Sigmoid colon (tissue), 7 donors: ENCODE data around the gene TMEM141. TPM values are rescaled to one million over a fixed set of nuclear protein-coding genes. Genes with fewer than 3 reads are reported as not detected.
A peak's percentile ranks its signal among the peaks of the same experiment; 100 is the strongest.

Source experiments
- DNase-seq: peaks from one replicate; pipeline ENCODE4 v3.0.0-alpha.2; 2019
- H3K27ac ChIP-seq, 4 donors: fragments of 200-600 bp; sonication (generic); one replicate each; pipeline ENCODE4 v1.5.1; 2016 to 2019; ENCODE audit warnings: mild to moderate bottlenecking in 1 of 4
- H3K27me3 ChIP-seq, 3 donors: fragments of 200-600 bp; sonication (generic); one replicate each; pipeline ENCODE4 v1.5.1; 2019; ENCODE audit warnings: mild to moderate bottlenecking in 1 of 3
- H3K36me3 ChIP-seq, 4 donors: fragments of 200-600 bp; sonication (generic); one replicate each; pipeline ENCODE4 v1.5.1; 2016 to 2019
- H3K4me1 ChIP-seq, 4 donors: fragments of 200-600 bp; sonication (generic); one replicate each; pipeline ENCODE4 v1.5.1; 2017 to 2019
- H3K4me3 ChIP-seq, 4 donors: fragments of 200-600 bp; sonication (generic); one replicate each; pipeline ENCODE4 v1.5.1; 2017 to 2019; ENCODE audit warnings: mild to moderate bottlenecking in 2 of 4, moderate library complexity in 1 of 4
- H3K9me3 ChIP-seq, 4 donors: fragments of 200-600 bp in 3 of 4; sonication (generic) in 3 of 4; one replicate each; pipeline versions ENCODE4 v1.5.1 to v1.6.1; 2013 to 2019
- CTCF ChIP-seq, 4 experiments: fragments of 450-650 bp in 3 of 4; fragments of 200-600 bp in 1 of 4; IDR thresholded peaks; one replicate each; pipeline ENCODE4 v1.5.1; 2016 to 2019; ENCODE audit warnings: antibody characterized with exemption in 4 of 4, mild to moderate bottlenecking in 3 of 4, moderate library complexity in 2 of 4
- EP300 ChIP-seq, 4 donors: sonication (generic); formaldehyde crosslinking; IDR thresholded peaks; one replicate each; pipeline ENCODE4 v1.6.1; 2017; ENCODE audit warnings: antibody characterized with exemption in 4 of 4
- POLR2A ChIP-seq, 2 donors: fragments of 450-650 bp; IDR thresholded peaks; one replicate each; pipeline ENCODE4 v1.6.1; 2016; ENCODE audit warnings: antibody characterized with exemption in 2 of 2, mild to moderate bottlenecking in 2 of 2, moderate library complexity in 2 of 2
- POLR2AphosphoS5 ChIP-seq, 4 donors: sonication (generic); formaldehyde crosslinking; IDR thresholded peaks; one replicate each; pipeline ENCODE4 v1.6.1; 2017; ENCODE audit warnings: antibody characterized with exemption in 4 of 4
- WGBS, 2 donors: extraction: QIAGEN DNeasy Blood & Tissue Kit; methylation state at CpG; one replicate each; pipeline ENCODE4 v1.1.7; 2013; 5-methylcytosine and 5-hydroxymethylcytosine counted together
- intact Hi-C: fragments of 100-400 bp; cut with DNase I; formaldehyde crosslinking; loops from one replicate; pipeline ENCODE4 v1.15.1; 2023
- polyA plus RNA-seq, 3 donors: library from polyadenylated mRNA; stranded (reverse); fragments of 200-250 nt; gene quantifications; one replicate each; pipeline ENCODE4 v1.2.3, GENCODE V29; 2013
- total RNA-seq, 4 donors: library from RNA; depleted of rRNA; stranded (reverse); fragments of >200 nt; gene quantifications; one replicate each; pipeline ENCODE4 v1.1.0, GENCODE V29; 2016
- donor health status: healthy with polysubstance abuse.
- donor health status: Bipolar disorder and iron deficiency.
- donor health status: healthy.

The TMEM141 gene
- total and polyA plus RNA-seq, 7 donors, result 37.5 to 629 (median 84.7) TPM

GRCh38 chr9:136815422-136815782 lies 24.3 kb downstream of the TMEM141 start:
- WGBS, 2 donors, result 0 to 43% methylated on average over 1 of the region's 1 CpG
- intact Hi-C loops, result no loop called here
- no peak for DNase-seq

GRCh38 chr9:136820971-136821825 lies 30.1 kb downstream of the TMEM141 start:
- intact Hi-C loops, result no loop called here
- Histone ChIP-seq H3K4me3 (peak overlapping the region in 3 of 4 donors; percentile 46 to 48 (median 46)), H3K27ac (peak overlapping the region in 2 of 4 donors; percentile 23 to 34), H3K36me3 (peaks cover 0 to 35% (median 18%) of the 10 kb centered on the region in 4 donors), H3K27me3 (no peaks in the 10 kb centered on the region), H3K9me3 (no peaks in the 10 kb centered on the region), H3K4me1 (peaks cover 0 to 19% (median 17%) of the 10 kb centered on the region in 4 donors)
- DNase-seq, result no peak
- TF ChIP-seq POLR2A (IDR thresholded peaks at IDR 0.05), result no peak
- WGBS, 2 donors, result 54 to 85% methylated on average over 83 of the region's 83 CpGs

More at GRCh38 chr9:136815422-136815782, 24.3 kb downstream of the TMEM141 start:
- H3K27ac ChIP-seq, result no peak overlapping the region
- H3K4me3 ChIP-seq, result no peak overlapping the region
- TF ChIP-seq POLR2AphosphoS5 (IDR thresholded peaks at IDR 0.05), result no peak
- no peak for TF ChIP-seq POLR2A (IDR thresholded peaks at IDR 0.05)
- TF ChIP-seq CTCF (IDR thresholded peaks at IDR 0.05), result no peak
- TF ChIP-seq EP300 (IDR thresholded peaks at IDR 0.05), result no peak
- H3K9me3 ChIP-seq, result no peaks in the 10 kb centered on the region
- H3K36me3 ChIP-seq, result peaks cover 0 to 39% (median 0%) of the 10 kb centered on the region in 4 donors
- H3K27me3 ChIP-seq, result no peaks in the 10 kb centered on the region
- peaks cover 0 to 9% (median 4%) of the 10 kb centered on the region in 4 donors for H3K4me1 ChIP-seq

GRCh38 chr9:136821826-136822544 lies 30.8 kb downstream of the TMEM141 start:
- Histone ChIP-seq H3K4me1 (peaks cover 0 to 19% (median 17%) of the 10 kb centered on the region in 4 donors), H3K36me3 (peaks cover 0 to 43% (median 22%) of the 10 kb centered on the region in 4 donors), H3K27me3 (no peaks in the 10 kb centered on the region), H3K27ac (peak overlapping the region in 2 of 4 donors; percentile 23 to 34), H3K9me3 (no peaks in the 10 kb centered on the region), H3K4me3 (peak overlapping the region in 3 of 4 donors; percentile 46 to 48 (median 46))
- no peak for DNase-seq
- TF ChIP-seq POLR2AphosphoS5 (IDR thresholded peaks at IDR 0.05), result no peak
- no peak for TF ChIP-seq CTCF (IDR thresholded peaks at IDR 0.05)
- TF ChIP-seq EP300 (IDR thresholded peaks at IDR 0.05), result no peak
- TF ChIP-seq POLR2A (IDR thresholded peaks at IDR 0.05), result no peak
- intact Hi-C loops, result no loop called here
- whole genome bisulfite sequencing, 2 donors, result 87 to 92% methylated on average over 42 of the region's 42 CpGs

GRCh38 chr9:136823136-136824046 lies 32.2 kb downstream of the TMEM141 start:
- TF ChIP-seq POLR2A (IDR thresholded peaks at IDR 0.05) (no peak), CTCF (IDR thresholded peaks at IDR 0.05) (no peak), EP300 (IDR thresholded peaks at IDR 0.05) (no peak), POLR2AphosphoS5 (IDR thresholded peaks at IDR 0.05) (no peak)
- no peak overlapping the region for H3K4me3 ChIP-seq
- DNase-seq, result no peak
- intact Hi-C loops, result no loop called here
- 85 to 88% methylated on average over 30 of the region's 30 CpGs for WGBS, 2 donors
- H3K27me3 ChIP-seq, result no peaks in the 10 kb centered on the region
- peaks cover 0 to 49% (median 24%) of the 10 kb centered on the region in 4 donors for H3K36me3 ChIP-seq
- no peak overlapping the region for H3K27ac ChIP-seq
- H3K4me1 ChIP-seq, result peaks cover 0 to 19% (median 17%) of the 10 kb centered on the region in 4 donors
- H3K9me3 ChIP-seq, result no peaks in the 10 kb centered on the region
